ENCODE data around the gene ARID1A. TPM values are rescaled to one million over a fixed set of nuclear protein-coding genes. Genes with fewer than 3 reads are reported as not detected.

ARID1A gene
- total and polyA plus RNA-seq, 8 donors, result 14.8 to 39.9 (median 25.5) TPM

GRCh38 chr1:26696119-26696653 lies 371 bp downstream of the ARID1A start:
- no peaks in the 10 kb centered on the region for H3K9me3 ChIP-seq
- intact Hi-C loops (cut with DNase I), result loop anchor here in 1 of 3 donors (5.0 kb wide), 1 partner anchor 41 kb away; no protein-coding TSS in a partner anchor
- ATAC-seq (peak in 2 of 4 donors; percentile 2 to 7), DNase-seq (peak in 4 of 6 donors; percentile 46 to 80 (median 72)), FAIRE-seq (no peak)
- H3K4me1 ChIP-seq, result peaks cover 34 to 54% (median 40%) of the 10 kb centered on the region in 3 donors
- WGBS, 2 donors, result 0% methylated on average over 20 to 69 of the region's 72 CpGs
- H3K27me3 ChIP-seq, result no peaks in the 10 kb centered on the region
- TF ChIP-seq, protein P1, sequence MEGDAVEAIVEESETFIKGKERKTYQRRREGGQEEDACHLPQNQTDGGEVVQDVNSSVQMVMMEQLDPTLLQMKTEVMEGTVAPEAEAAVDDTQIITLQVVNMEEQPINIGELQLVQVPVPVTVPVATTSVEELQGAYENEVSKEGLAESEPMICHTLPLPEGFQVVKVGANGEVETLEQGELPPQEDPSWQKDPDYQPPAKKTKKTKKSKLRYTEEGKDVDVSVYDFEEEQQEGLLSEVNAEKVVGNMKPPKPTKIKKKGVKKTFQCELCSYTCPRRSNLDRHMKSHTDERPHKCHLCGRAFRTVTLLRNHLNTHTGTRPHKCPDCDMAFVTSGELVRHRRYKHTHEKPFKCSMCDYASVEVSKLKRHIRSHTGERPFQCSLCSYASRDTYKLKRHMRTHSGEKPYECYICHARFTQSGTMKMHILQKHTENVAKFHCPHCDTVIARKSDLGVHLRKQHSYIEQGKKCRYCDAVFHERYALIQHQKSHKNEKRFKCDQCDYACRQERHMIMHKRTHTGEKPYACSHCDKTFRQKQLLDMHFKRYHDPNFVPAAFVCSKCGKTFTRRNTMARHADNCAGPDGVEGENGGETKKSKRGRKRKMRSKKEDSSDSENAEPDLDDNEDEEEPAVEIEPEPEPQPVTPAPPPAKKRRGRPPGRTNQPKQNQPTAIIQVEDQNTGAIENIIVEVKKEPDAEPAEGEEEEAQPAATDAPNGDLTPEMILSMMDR (IDR thresholded peaks at IDR 0.05), result no peak
- peak overlapping the region; percentile 73 to 99 (median 93) for H3K4me3 ChIP-seq
- H3K27ac ChIP-seq, result peak overlapping the region; percentile 80 to 96 (median 94)
- no peaks in the 10 kb centered on the region for H3K36me3 ChIP-seq

DNA sequence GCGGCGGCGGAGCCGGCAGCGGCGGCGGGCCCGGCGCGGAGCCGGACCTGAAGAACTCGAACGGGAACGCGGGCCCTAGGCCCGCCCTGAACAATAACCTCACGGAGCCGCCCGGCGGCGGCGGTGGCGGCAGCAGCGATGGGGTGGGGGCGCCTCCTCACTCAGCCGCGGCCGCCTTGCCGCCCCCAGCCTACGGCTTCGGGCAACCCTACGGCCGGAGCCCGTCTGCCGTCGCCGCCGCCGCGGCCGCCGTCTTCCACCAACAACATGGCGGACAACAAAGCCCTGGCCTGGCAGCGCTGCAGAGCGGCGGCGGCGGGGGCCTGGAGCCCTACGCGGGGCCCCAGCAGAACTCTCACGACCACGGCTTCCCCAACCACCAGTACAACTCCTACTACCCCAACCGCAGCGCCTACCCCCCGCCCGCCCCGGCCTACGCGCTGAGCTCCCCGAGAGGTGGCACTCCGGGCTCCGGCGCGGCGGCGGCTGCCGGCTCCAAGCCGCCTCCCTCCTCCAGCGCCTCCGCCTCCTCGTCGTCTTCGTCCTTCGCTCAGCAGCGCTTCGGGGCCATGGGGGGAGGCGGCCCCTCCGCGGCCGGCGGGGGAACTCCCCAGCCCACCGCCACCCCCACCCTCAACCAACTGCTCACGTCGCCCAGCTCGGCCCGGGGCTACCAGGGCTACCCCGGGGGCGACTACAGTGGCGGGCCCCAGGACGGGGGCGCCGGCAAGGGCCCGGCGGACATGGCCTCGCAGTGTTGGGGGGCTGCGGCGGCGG lies 1.0 kb downstream of the ARID1A start:
- FAIRE-seq, result no peak
- Histone ChIP-seq H3K27ac (peak overlapping the region; percentile 80 to 96 (median 94)), H3K4me1 (peaks cover 39 to 54% (median 47%) of the 10 kb centered on the region in 3 donors), H3K9me3 (no peaks in the 10 kb centered on the region), H3K36me3 (no peaks in the 10 kb centered on the region), H3K27me3 (no peaks in the 10 kb centered on the region), H3K4me3 (peak overlapping the region; percentile 73 to 99 (median 93))
- peak; percentile 43 to 88 (median 64) for DNase-seq
- WGBS, 2 donors, result 0% methylated on average over 87 to 98 of the region's 98 CpGs
- intact Hi-C loops (cut with DNase I), result loop anchor here in 1 of 3 donors (5.0 kb wide), 1 partner anchor 40 kb away; no protein-coding TSS in a partner anchor
- TF ChIP-seq, protein P1 (IDR thresholded peaks at IDR 0.05), result no peak
- peak in 1 of 4 donors; percentile 1 for ATAC-seq

DNA sequence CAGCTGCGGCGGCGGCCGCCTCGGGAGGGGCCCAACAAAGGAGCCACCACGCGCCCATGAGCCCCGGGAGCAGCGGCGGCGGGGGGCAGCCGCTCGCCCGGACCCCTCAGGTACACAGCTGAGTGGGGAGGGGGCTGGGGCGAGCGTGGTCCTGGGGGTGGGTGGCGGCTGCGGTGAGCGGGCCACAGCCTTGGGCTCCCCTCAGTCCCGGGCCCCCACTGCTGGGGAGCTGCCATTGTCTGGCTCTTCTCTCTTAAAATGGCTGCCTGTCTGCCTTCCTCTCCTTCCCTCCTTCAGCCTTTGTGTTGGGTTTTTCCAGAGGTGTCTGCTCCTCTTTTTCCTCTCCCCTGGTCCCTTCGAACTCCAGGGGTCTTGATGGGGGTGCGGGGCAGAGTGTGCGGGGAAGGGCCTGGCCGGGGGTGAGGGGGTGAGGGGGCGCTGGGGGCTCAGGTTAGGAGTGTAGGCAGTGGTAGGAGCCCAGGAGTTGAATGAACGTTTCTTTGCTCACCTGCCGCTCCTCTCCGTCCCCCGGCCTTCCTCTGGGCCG lies 1.7 kb downstream of the ARID1A start:
- Histone ChIP-seq H3K27me3 (no peaks in the 10 kb centered on the region), H3K4me1 (peaks cover 42 to 59% (median 54%) of the 10 kb centered on the region in 3 donors), H3K4me3 (peak overlapping the region; percentile 73 to 99 (median 93)), H3K27ac (peak overlapping the region; percentile 80 to 96 (median 94)), H3K9me3 (no peaks in the 10 kb centered on the region), H3K36me3 (no peaks in the 10 kb centered on the region)
- WGBS, 2 donors, result 0 to 1% methylated on average over 14 to 30 of the region's 30 CpGs
- intact Hi-C loops (cut with DNase I), result loop anchor here in 1 of 3 donors (5.0 kb wide), 1 partner anchor 40 kb away; no protein-coding TSS in a partner anchor
- no peak for FAIRE-seq
- no peak for ATAC-seq
- DNase-seq, result peak in 3 of 6 donors; percentile 31 to 69 (median 33)
- TF ChIP-seq, protein P1 (IDR thresholded peaks at IDR 0.05), result no peak

DNA sequence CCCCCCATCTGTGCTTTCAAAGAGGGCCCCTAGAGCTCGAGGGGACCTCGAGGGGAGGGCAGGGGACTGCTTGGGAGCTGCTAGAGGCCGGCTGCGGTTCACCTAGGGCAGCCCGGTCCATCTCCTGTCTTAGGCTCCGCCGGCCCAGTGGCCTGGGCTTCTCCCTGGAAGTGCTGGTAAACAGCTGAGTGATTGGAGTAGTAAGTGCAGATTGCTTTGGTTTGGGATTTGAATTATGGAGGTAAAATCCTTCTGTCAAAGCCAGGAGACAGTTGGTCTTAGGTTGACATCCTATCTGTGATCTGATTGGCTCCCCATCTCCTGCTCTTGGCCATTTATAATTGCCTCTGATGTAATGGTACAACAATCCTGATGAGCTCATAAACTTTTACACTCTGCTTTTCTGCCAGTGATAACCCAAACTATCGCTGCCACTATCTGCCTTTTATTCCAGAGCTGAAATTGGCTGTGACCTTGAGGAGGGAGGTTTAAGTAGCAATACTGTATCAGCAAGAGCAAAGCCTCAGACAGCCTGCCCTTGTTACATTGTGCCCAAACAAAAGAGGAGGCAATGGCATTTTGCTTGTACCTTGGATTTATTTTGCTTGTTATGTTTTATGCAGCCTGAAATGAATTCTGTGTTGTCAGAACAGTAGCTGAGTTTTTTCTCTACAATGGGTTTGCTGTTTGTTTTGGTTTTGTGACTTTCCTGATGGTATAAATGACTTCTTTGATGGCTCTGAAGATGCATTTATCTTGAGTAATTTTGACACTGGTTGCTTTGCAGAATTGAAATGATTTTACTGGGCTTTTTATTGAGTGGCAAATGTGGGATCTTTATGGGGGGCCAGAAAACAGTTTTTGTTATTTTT lies 2.4 kb downstream of the ARID1A start:
- Histone ChIP-seq H3K4me1 (peaks cover 44 to 66% (median 60%) of the 10 kb centered on the region in 3 donors), H3K9me3 (no peaks in the 10 kb centered on the region), H3K27me3 (no peaks in the 10 kb centered on the region), H3K27ac (peak overlapping the region; percentile 80 to 96 (median 94)), H3K36me3 (no peaks in the 10 kb centered on the region), H3K4me3 (peak overlapping the region; percentile 73 to 99 (median 93))
- DNase-seq (peak; percentile 42 to 77 (median 51)), ATAC-seq (peak; percentile 38 to 61 (median 48)), FAIRE-seq (peak; percentile 98)
- intact Hi-C loops (cut with DNase I), result loop anchor here in 1 of 3 donors (5.0 kb wide), 1 partner anchor 39 kb away; no protein-coding TSS in a partner anchor
- TF ChIP-seq, protein P1 (IDR thresholded peaks at IDR 0.05), result no peak
- 0 to 1% methylated on average over 7 to 8 of the region's 8 CpGs for WGBS, 2 donors

Measured in pancreas (tissue), 10 donors.